ENCODE data around the gene TUBA1C. TPM values are rescaled to one million over a fixed set of nuclear protein-coding genes. Genes with fewer than 3 reads are reported as not detected.
A peak's percentile ranks its signal among the peaks of the same experiment; 100 is the strongest.

The TUBA1C gene
- polyA plus RNA-seq, 1 of the 3 experiments (the other 2 are of a cell fraction): 3.3 TPM

- TF ChIP-seq REST (IDR thresholded peaks at IDR 0.05; ENCODE audit: low read depth, low read length) (no peak), RAD21 (IDR thresholded peaks at IDR 0.05; ENCODE audit: low read length) (no peak), SIN3A (IDR thresholded peaks at IDR 0.05; ENCODE audit: borderline replicate concordance, low read depth, low read length) (no peak)
Measured at GRCh38 chr12:49294086-49294803, 29.4 kb downstream of the TUBA1C start (continued).

GRCh38 chr12:49294804-49295081 lies 29.9 kb downstream of the TUBA1C start:
- H3K27ac ChIP-seq (ENCODE audit: low read depth in 2 of 2, low read length in 1 of 2): peak overlapping the region in 1 of 2 experiments; percentile 71; a peak in 1 of 4 replicates
- H2AFZ ChIP-seq (ENCODE audit: low read depth): no peak overlapping the region
- H3K9me3 ChIP-seq: no peaks in the 10 kb centered on the region
- POLR2A ChIA-PET: interaction anchor here (1.1 to 3.6 kb wide), 4 partner anchors 9 to 164 kb away, joined by 3 to 34 read pairs (median 8); partner anchors contain the start of genes TROAP and TUBA1B
- no peak overlapping the region for H3K9ac ChIP-seq
- CTCF ChIA-PET: interaction anchor here (0.7 to 29.6 kb wide), 7 partner anchors 9 to 219 kb away, joined by 3 to 658 read pairs (median 11); partner anchors contain the start of genes C1QL4 and DNAJC22
- H3K79me2 ChIP-seq (ENCODE audit: insufficient read depth): no peaks in the 10 kb centered on the region
- no peak overlapping the region for H3K4me3 ChIP-seq (ENCODE audit: low read depth in 2 of 2, low read length in 1 of 2)
- H3F3A ChIP-seq (replicated peaks; ENCODE audit: insufficient read depth): no peaks in the 10 kb centered on the region
- TF ChIP-seq GABPA (IDR thresholded peaks at IDR 0.05; ENCODE audit: low read depth): no peak
- TF ChIP-seq TCF12 (IDR thresholded peaks at IDR 0.05): no peak
- no peak for TF ChIP-seq TAF1 (IDR thresholded peaks at IDR 0.05; ENCODE audit: borderline replicate concordance, low read depth, low read length)
- TF ChIP-seq EP300 (IDR thresholded peaks at IDR 0.05; ENCODE audit: borderline replicate concordance in 1 of 2, low read depth in 1 of 2, low read length in 1 of 2): no peak
- TF ChIP-seq GATA2 (CRISPR knock-in tag; IDR thresholded peaks at IDR 0.05): no peak
- no peak for TF ChIP-seq TEAD4 (IDR thresholded peaks at IDR 0.05; ENCODE audit: borderline replicate concordance, insufficient read depth)
- no peak for TF ChIP-seq USF1 (IDR thresholded peaks at IDR 0.05; ENCODE audit: borderline replicate concordance, low read depth)
- TF ChIP-seq MXI1 (IDR thresholded peaks at IDR 0.05; ENCODE audit: low read depth, low read length): no peak
- H3K36me3 ChIP-seq (replicated peaks in 1 of 2; ENCODE audit: control insufficient read depth in 1 of 2, insufficient read depth in 2 of 2, low read length in 1 of 2): no peaks in the 10 kb centered on the region
- no peaks in the 10 kb centered on the region for H4K20me1 ChIP-seq (ENCODE audit: insufficient read depth)
- no peaks in the 10 kb centered on the region for H3K27me3 ChIP-seq (ENCODE audit: insufficient read depth)
- peak; percentile 23 for DNase-seq
- WGBS (ENCODE audit: low lambda C conversion rate): 91% methylated on average over 3 of the region's 5 CpGs
- no peaks in the 10 kb centered on the region for H3K9me2 ChIP-seq
- H3K4me2 ChIP-seq: no peak overlapping the region
- peaks cover 7 to 29% of the 10 kb centered on the region in 2 experiments; a peak in 3 of 4 replicates for H3K4me1 ChIP-seq (ENCODE audit: control insufficient read depth in 1 of 2, insufficient read depth in 2 of 2, low read depth in 1 of 2, low read length in 1 of 2)

Data from SK-N-SH (cell line).